SK-N-SH treated with all-trans-retinoic acid at 6 μM for 48 hours (cell line): ENCODE measurements around the gene BMF.
"Not testable (repeated sequence)": the region's sequence is repeated elsewhere in the genome, so short reads cannot be mapped to it uniquely, and the experiment has no call there.

Experiments
- ATAC-seq: fragments of 200-7000 bp; cut with Tn5 transposase; 3 replicates; pipeline ENCODE4 v1.9.1; 2020; ENCODE audit warnings: mild to moderate bottlenecking, moderate library complexity
- BACH2 ChIP-seq: fragments of 250-450 bp; sonication (Bioruptor Pico); IDR thresholded peaks from 2 replicates; pipeline ENCODE4 v1.9.0; 2021; ENCODE audit warnings: mild to moderate bottlenecking, borderline replicate concordance
- CSDC2 ChIP-seq: fragments of 250-450 bp; sonication (Bioruptor Pico); IDR thresholded peaks from 2 replicates; pipeline ENCODE4 v1.5.0; 2020; ENCODE audit warnings: mild to moderate bottlenecking, moderate library complexity
- GLIS3 ChIP-seq: fragments of 250-450 bp; sonication (Bioruptor Pico); IDR thresholded peaks from 2 replicates; pipeline ENCODE4 v1.5.0; 2020; ENCODE audit warnings: mild to moderate bottlenecking, moderate library complexity
- ISL1 ChIP-seq: fragments of 250-450 bp; sonication (Bioruptor Pico); IDR thresholded peaks from 2 replicates; pipeline ENCODE4 v2.1.2; 2022; ENCODE audit warnings: mild to moderate bottlenecking, moderate library complexity
- OSR1 ChIP-seq: fragments of 250-450 bp; sonication (Bioruptor Pico); IDR thresholded peaks from 2 replicates; pipeline ENCODE4 v1.8.0; 2022; ENCODE audit warnings: moderate library complexity, mild to moderate bottlenecking, inconsistent platforms
- PPARA ChIP-seq: fragments of 250-450 bp; sonication (Bioruptor Pico); IDR thresholded peaks from 2 replicates; pipeline ENCODE4 v1.5.0; 2020; ENCODE audit warnings: mild to moderate bottlenecking, borderline replicate concordance
- RARB ChIP-seq: fragments of 250-450 bp; sonication (Bioruptor Pico); IDR thresholded peaks from 2 replicates; pipeline ENCODE4 v1.8.0; 2021; ENCODE audit warnings: mild to moderate bottlenecking, moderate library complexity
- TCF4 ChIP-seq: fragments of 250-450 bp; sonication (Bioruptor Pico); IDR thresholded peaks from 2 replicates; pipeline ENCODE4 v1.8.0; 2021; ENCODE audit warnings: mild to moderate bottlenecking, moderate library complexity, borderline replicate concordance
- TOX ChIP-seq: fragments of 250-450 bp; sonication (Bioruptor Pico); IDR thresholded peaks from 2 replicates; pipeline ENCODE4 v1.8.0; 2021; ENCODE audit warnings: mild to moderate bottlenecking, moderate library complexity, borderline replicate concordance
- ZC3H10 ChIP-seq: fragments of 250-450 bp; sonication (Bioruptor Pico); IDR thresholded peaks from 2 replicates; pipeline ENCODE4 v1.5.1; 2021; ENCODE audit warnings: mild to moderate bottlenecking, moderate library complexity
- ZFP3 ChIP-seq: fragments of 250-450 bp; sonication (Bioruptor Pico); IDR thresholded peaks from 2 replicates; pipeline ENCODE4 v1.5.0; 2020; ENCODE audit warnings: mild to moderate bottlenecking, moderate library complexity
- ZFP30 ChIP-seq: fragments of 450-650 bp; formaldehyde crosslinking; IDR thresholded peaks from 2 replicates; pipeline ENCODE4 v1.5.0; 2022; ENCODE audit warnings: mild to moderate bottlenecking, moderate library complexity
- ZNF565 ChIP-seq: fragments of 450-650 bp; formaldehyde crosslinking; conservative IDR thresholded peaks from 2 replicates; pipeline ENCODE4 v1.5.0; 2020; ENCODE audit warnings: low read depth, mild to moderate bottlenecking, moderate library complexity
- ZNF70 ChIP-seq: fragments of 450-650 bp; formaldehyde crosslinking; IDR thresholded peaks from 2 replicates; pipeline ENCODE4 v1.5.0; 2020; ENCODE audit warnings: mild to moderate bottlenecking, moderate library complexity
- ZNF8 ChIP-seq: fragments of 450-650 bp; formaldehyde crosslinking; IDR thresholded peaks from 2 replicates; pipeline ENCODE4 v1.5.0; 2020; ENCODE audit warnings: mild to moderate bottlenecking, moderate library complexity
- TF ChIP-seq, protein P1 (sequence below): fragments of 250-450 bp; sonication (Bioruptor Pico); IDR thresholded peaks from 2 replicates; pipeline ENCODE4 v1.8.0; 2020; ENCODE audit warnings: mild to moderate bottlenecking, moderate library complexity, borderline replicate concordance
- TF ChIP-seq, protein P2 (sequence below): fragments of 250-450 bp; sonication (Bioruptor Pico); IDR thresholded peaks from 2 replicates; pipeline ENCODE4 v1.5.0; 2020; ENCODE audit warnings: mild to moderate bottlenecking, moderate library complexity
- TF ChIP-seq, protein P3 (sequence below): fragments of 250-450 bp; sonication (Bioruptor Pico); IDR thresholded peaks from 2 replicates; pipeline ENCODE4 v1.5.1; 2021; ENCODE audit warnings: mild to moderate bottlenecking, moderate library complexity

BMF gene

DNA sequence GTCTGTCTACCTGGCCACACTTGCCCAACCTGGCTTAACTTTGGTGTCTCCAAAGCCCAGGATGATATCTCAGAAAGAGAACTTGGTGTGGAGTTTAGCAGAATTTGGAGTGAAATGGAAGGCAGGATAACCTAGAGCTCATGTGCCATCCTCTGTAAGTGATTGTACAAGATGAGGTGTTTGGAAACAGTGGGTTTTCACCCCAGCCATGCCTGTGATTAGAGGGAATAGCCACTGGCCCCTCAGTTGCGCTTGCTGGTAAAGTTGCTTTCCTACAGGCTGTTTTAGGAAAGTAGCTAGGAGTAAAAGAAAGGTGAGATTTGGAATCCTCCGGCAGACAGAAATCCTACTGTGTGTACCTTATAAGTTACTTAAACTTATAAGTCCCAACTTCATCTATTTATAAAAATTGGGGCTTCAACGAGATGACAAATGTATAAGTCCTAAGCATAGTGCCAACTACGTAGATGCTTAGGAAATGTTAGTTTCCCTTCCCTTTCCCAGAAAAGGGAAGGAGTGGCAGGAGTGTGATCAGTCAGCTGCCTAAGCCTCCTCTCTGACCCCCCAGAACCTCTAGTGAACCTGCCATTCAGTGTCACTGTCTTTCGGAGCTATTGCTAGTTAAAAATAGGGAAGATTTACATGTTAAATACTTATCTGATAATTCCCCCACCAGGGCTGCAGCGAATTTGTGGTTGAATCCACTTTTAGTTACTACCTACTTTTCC lies 13.4 kb upstream of the BMF start (continued):
- TF ChIP-seq, protein P1, sequence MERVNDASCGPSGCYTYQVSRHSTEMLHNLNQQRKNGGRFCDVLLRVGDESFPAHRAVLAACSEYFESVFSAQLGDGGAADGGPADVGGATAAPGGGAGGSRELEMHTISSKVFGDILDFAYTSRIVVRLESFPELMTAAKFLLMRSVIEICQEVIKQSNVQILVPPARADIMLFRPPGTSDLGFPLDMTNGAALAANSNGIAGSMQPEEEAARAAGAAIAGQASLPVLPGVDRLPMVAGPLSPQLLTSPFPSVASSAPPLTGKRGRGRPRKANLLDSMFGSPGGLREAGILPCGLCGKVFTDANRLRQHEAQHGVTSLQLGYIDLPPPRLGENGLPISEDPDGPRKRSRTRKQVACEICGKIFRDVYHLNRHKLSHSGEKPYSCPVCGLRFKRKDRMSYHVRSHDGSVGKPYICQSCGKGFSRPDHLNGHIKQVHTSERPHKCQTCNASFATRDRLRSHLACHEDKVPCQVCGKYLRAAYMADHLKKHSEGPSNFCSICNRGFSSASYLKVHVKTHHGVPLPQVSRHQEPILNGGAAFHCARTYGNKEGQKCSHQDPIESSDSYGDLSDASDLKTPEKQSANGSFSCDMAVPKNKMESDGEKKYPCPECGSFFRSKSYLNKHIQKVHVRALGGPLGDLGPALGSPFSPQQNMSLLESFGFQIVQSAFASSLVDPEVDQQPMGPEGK (CRISPR knock-in tag): no peak
- TF ChIP-seq RARB: no peak
- TF ChIP-seq ZFP3: no peak
- no peak for TF ChIP-seq PPARA

DNA sequence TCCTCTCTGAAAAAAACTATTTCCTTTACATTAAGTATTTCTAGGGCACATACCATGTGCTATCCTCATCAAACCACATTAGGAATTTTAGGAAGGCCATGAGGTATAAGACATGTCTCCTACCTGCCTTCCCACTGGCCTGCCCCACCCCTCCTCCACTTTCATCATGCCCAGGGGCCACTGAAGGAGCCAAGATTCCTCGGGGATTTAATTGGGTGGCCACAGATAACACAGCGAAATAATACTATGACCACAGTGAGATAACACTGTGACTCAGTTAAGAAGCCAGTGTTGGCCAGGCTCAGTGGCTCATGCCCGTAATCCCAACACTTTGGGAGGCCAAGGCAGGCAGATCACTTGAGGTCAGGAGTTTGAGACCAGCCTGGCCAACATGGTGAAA lies 9.8 kb upstream of the BMF start:
- TF ChIP-seq CSDC2 (CRISPR knock-in tag) (no peak), ZFP30 (CRISPR knock-in tag) (no peak), BACH2 (CRISPR knock-in tag) (no peak), ZNF70 (no peak), ISL1 (CRISPR knock-in tag) (no peak), OSR1 (no peak), PPARA (no peak), ZNF8 (CRISPR knock-in tag) (no peak), ZNF565 (CRISPR knock-in tag) (no peak), TCF4 (CRISPR knock-in tag) (no peak), GLIS3 (CRISPR knock-in tag) (no peak), ZFP3 (no peak), ZC3H10 (no peak)
- TF ChIP-seq, protein P1 (CRISPR knock-in tag): no peak
- TF ChIP-seq, protein P2, sequence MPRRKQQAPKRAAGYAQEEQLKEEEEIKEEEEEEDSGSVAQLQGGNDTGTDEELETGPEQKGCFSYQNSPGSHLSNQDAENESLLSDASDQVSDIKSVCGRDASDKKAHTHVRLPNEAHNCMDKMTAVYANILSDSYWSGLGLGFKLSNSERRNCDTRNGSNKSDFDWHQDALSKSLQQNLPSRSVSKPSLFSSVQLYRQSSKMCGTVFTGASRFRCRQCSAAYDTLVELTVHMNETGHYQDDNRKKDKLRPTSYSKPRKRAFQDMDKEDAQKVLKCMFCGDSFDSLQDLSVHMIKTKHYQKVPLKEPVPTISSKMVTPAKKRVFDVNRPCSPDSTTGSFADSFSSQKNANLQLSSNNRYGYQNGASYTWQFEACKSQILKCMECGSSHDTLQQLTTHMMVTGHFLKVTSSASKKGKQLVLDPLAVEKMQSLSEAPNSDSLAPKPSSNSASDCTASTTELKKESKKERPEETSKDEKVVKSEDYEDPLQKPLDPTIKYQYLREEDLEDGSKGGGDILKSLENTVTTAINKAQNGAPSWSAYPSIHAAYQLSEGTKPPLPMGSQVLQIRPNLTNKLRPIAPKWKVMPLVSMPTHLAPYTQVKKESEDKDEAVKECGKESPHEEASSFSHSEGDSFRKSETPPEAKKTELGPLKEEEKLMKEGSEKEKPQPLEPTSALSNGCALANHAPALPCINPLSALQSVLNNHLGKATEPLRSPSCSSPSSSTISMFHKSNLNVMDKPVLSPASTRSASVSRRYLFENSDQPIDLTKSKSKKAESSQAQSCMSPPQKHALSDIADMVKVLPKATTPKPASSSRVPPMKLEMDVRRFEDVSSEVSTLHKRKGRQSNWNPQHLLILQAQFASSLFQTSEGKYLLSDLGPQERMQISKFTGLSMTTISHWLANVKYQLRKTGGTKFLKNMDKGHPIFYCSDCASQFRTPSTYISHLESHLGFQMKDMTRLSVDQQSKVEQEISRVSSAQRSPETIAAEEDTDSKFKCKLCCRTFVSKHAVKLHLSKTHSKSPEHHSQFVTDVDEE (CRISPR knock-in tag): no peak
- TF ChIP-seq, protein P3, sequence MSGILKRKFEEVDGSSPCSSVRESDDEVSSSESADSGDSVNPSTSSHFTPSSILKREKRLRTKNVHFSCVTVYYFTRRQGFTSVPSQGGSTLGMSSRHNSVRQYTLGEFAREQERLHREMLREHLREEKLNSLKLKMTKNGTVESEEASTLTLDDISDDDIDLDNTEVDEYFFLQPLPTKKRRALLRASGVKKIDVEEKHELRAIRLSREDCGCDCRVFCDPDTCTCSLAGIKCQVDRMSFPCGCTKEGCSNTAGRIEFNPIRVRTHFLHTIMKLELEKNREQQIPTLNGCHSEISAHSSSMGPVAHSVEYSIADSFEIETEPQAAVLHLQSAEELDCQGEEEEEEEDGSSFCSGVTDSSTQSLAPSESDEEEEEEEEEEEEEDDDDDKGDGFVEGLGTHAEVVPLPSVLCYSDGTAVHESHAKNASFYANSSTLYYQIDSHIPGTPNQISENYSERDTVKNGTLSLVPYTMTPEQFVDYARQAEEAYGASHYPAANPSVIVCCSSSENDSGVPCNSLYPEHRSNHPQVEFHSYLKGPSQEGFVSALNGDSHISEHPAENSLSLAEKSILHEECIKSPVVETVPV (CRISPR knock-in tag): no peak
- no peak for ATAC-seq

DNA sequence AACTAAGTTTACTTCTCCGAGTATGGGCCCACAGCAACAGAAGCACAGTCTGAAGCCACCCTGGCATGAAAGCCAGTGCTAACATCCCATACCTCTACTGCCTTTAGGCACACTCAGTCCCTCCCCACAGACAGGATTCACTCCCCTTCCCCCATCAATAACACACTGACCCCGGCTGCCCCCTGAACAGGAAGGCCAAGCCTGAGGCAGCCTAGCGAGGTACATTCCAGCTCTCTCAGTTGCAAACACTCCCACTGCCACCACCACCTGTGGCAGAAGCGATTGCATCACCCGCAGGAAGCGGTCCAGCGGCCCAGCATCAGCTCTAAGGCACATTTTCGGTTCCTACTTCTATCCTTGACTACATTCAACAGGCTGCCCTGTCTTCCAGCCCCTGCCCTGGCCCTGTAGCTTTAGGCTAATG lies 7.0 kb upstream of the BMF start:
- no peak for ATAC-seq
- no peak for TF ChIP-seq PPARA
- TF ChIP-seq, protein P3 (CRISPR knock-in tag): no peak
- TF ChIP-seq TOX (CRISPR knock-in tag): no peak

DNA sequence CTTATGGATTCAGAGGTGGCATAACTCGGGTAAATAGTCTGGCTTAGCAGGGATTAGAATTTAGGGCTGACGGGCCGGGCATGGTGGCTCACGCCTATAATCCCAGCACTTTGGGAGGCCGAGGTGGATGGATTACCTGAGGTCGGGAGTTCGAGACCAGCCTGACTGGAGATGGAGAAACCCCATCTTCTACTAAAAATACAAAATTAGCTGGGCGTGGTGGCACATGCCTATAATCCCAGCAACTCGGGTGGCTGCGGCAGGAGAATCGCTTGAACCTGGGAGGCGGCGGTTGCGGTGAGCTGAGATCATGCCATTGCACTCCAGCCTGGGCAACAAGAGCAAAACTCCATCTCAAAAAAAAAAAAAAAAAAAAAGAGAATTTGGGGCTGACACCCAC lies 6.4 kb upstream of the BMF start:
- ATAC-seq: not testable (repeated sequence)
